A673 (cell line): ENCODE results near the gene BSN. TPM values are rescaled to one million over a fixed set of nuclear protein-coding genes. Genes with fewer than 3 reads are reported as not detected.

ENCODE experiments used
- BruUV-seq: library from RNA; stranded (reverse); fragments of 400-500 nt; replicated peaks from 2 replicates; lab custom pipeline; 2021; lab: Mats Ljungman, UMichigan
- CTCF ChIA-PET: fragments of 300-600 bp; sonication (Branson Sonifier 250); formaldehyde crosslinking; loops from one replicate; lab custom pipeline; 2022; ENCODE audit warnings: antibody characterized with exemption; lab: Charles Lee
- POLR2A ChIA-PET: fragments of 300-600 bp; sonication (Branson Sonifier 250); formaldehyde crosslinking; loops from one replicate; lab custom pipeline; 2022; ENCODE audit warnings: antibody characterized with exemption; ENCODE audit not compliant: low non-redundant PET; lab: Charles Lee
- DNase-seq: peaks from one replicate; pipeline ENCODE4 v3.0.0-alpha.2; 2015; ENCODE audit warnings: low spot score
- H3K27ac ChIP-seq: fragments of 200-600 bp; sonication (generic); 2 replicates; pipeline ENCODE4 v1.5.1; 2016; ENCODE audit warnings: mixed run types, low read depth, mild to moderate bottlenecking, mixed read lengths, antibody characterized with exemption, low read length; ENCODE audit not compliant: poor library complexity, severe bottlenecking
- H3K27me3 ChIP-seq: fragments of 200-600 bp; sonication (generic); replicated peaks from 2 replicates; pipeline ENCODE4 v1.6.1; 2017; ENCODE audit warnings: mixed run types, low read depth, mild to moderate bottlenecking, mixed read lengths, antibody characterized with exemption, low read length; ENCODE audit not compliant: insufficient read depth, poor library complexity
- H3K36me3 ChIP-seq: fragments of 200-600 bp; sonication (generic); 2 replicates; pipeline ENCODE4 v1.6.1; 2016; ENCODE audit warnings: mixed run types, mild to moderate bottlenecking, mixed read lengths, antibody characterized with exemption, low read length; ENCODE audit not compliant: insufficient read depth, poor library complexity, severe bottlenecking
- H3K4me1 ChIP-seq: fragments of 200-600 bp; sonication (generic); 2 replicates; pipeline ENCODE4 v1.6.1; 2017; ENCODE audit warnings: mixed run types, mild to moderate bottlenecking, mixed read lengths, antibody characterized with exemption, low read length; ENCODE audit not compliant: insufficient read depth, poor library complexity, severe bottlenecking
- H3K4me3 ChIP-seq: fragments of 200-600 bp; sonication (generic); 2 replicates; pipeline ENCODE4 v1.5.1; 2016; ENCODE audit warnings: low read depth, mixed run types, mild to moderate bottlenecking, mixed read lengths, low read length; ENCODE audit not compliant: poor library complexity, severe bottlenecking
- H3K9me3 ChIP-seq: fragments of 200-600 bp; sonication (generic); 2 replicates; pipeline ENCODE4 v1.6.1; 2016; ENCODE audit warnings: mixed run types, low read depth, mild to moderate bottlenecking, mixed read lengths, antibody characterized with exemption, low read length; ENCODE audit not compliant: poor library complexity, severe bottlenecking
- EZH2 ChIP-seq: fragments of 200-600 bp; sonication (generic); IDR thresholded peaks from 2 replicates; pipeline ENCODE4 v1.6.1; 2017; ENCODE audit warnings: borderline replicate concordance, low read depth, mild to moderate bottlenecking, mixed read lengths, antibody characterized with exemption, low read length; ENCODE audit not compliant: poor library complexity, severe bottlenecking
- intact Hi-C: fragments of 100-400 bp; cut with micrococcal nuclease; formaldehyde crosslinking; loops from one replicate; pipeline ENCODE4 v1.10.0; 2022; ENCODE audit not compliant: unreplicated experiment
- total RNA-seq: library from RNA; stranded (reverse); gene quantifications from 2 replicates; pipeline ENCODE4 v1.2.3, GENCODE V29; 2021
- TF ChIP-seq, protein P1 (sequence below): fragments of 300-800, 200-600 bp; sonication (generic); conservative IDR thresholded peaks from 2 replicates; pipeline ENCODE4 v1.5.1; 2017; ENCODE audit warnings: low read depth, mild to moderate bottlenecking, antibody characterized with exemption, low read length, moderate library complexity, mixed read lengths

BSN gene
- total RNA-seq, 1 experiment from 2014 or later, result 1.4 TPM

DNA sequence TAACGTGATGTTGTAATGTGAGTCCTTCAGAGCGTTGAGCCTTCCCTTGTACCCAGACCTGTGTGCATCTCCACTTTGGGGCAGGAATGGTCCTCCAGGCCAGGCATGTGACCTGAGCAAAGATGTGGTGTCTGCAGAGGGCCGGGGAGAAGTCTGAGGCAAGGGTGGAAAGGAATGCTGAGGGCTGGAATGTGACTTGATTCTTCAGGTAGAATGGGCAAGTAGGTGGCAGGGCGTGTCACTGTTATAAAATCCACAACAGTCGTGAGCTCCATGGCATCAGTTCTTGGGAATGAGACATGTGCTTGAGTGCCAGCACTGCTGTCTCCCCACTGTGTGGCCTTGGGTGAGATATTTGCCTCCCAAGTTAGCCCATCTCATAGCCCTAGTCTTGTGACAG, 24.0 kb upstream of the BSN start:
- no TSS peak for BruUV-seq
- H3K9me3 ChIP-seq, result no peaks in the 10 kb centered on the region
- no peaks in the 10 kb centered on the region for H3K27me3 ChIP-seq
- no peak for DNase-seq
- POLR2A ChIA-PET, result no interaction called here
- H3K36me3 ChIP-seq, result no peaks in the 10 kb centered on the region
- no peaks in the 10 kb centered on the region for H3K4me1 ChIP-seq
- H3K27ac ChIP-seq, result no peak overlapping the region
- intact Hi-C loops, result no loop called here
- CTCF ChIA-PET, result no interaction called here
- TF ChIP-seq EZH2, result no peak
- TF ChIP-seq, protein P1, sequence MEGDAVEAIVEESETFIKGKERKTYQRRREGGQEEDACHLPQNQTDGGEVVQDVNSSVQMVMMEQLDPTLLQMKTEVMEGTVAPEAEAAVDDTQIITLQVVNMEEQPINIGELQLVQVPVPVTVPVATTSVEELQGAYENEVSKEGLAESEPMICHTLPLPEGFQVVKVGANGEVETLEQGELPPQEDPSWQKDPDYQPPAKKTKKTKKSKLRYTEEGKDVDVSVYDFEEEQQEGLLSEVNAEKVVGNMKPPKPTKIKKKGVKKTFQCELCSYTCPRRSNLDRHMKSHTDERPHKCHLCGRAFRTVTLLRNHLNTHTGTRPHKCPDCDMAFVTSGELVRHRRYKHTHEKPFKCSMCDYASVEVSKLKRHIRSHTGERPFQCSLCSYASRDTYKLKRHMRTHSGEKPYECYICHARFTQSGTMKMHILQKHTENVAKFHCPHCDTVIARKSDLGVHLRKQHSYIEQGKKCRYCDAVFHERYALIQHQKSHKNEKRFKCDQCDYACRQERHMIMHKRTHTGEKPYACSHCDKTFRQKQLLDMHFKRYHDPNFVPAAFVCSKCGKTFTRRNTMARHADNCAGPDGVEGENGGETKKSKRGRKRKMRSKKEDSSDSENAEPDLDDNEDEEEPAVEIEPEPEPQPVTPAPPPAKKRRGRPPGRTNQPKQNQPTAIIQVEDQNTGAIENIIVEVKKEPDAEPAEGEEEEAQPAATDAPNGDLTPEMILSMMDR, result no peak
- no peak overlapping the region for H3K4me3 ChIP-seq

DNA sequence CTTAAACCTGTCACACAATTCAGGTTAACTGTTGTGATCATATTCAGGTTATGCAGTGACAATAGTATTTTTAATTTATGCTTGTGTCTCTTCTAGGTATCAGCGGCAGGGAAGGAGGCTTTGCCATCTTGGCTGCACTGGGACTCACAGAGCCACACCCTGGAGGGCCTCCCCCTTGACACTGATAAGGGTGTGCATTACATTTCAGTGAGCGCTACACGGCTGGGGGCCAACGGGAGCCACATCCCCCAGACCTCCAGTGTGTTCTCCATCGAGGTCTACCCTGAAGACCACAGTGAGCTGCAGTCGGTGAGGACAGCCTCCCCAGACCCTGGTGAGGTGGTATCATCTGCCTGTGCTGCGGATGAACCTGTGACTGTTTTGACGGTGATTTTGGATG, 23.6 kb upstream of the BSN start:
- no peak for DNase-seq
- Histone ChIP-seq H3K4me3 (no peak overlapping the region), H3K4me1 (no peaks in the 10 kb centered on the region), H3K27me3 (no peaks in the 10 kb centered on the region), H3K27ac (no peak overlapping the region), H3K9me3 (no peaks in the 10 kb centered on the region), H3K36me3 (no peaks in the 10 kb centered on the region)
- intact Hi-C loops, result no loop called here
- POLR2A ChIA-PET, result no interaction called here
- TF ChIP-seq EZH2, result no peak
- TF ChIP-seq, protein P1, result no peak
- no TSS peak for BruUV-seq
- CTCF ChIA-PET, result no interaction called here

DNA sequence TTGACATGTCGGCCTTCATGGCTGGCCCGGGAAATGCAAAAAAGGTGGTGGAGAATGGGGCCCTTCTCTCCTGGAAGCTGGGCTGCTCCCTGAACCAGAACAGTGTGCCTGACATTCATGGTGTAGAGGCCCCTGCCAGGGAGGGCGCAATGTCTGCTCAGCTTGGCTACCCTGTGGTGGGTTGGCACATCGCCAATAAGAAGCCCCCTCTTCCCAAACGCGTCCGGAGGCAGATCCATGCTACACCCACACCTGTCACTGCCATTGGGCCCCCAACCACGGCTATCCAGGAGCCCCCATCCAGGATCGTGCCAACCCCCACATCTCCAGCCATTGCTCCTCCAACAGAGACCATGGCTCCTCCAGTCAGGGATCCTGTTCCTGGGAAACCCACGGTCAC, 23.1 kb upstream of the BSN start:
- H3K4me3 ChIP-seq, result no peak overlapping the region
- POLR2A ChIA-PET, result no interaction called here
- CTCF ChIA-PET, result no interaction called here
- no peak for DNase-seq
- TF ChIP-seq, protein P1, result no peak
- no peak for TF ChIP-seq EZH2
- BruUV-seq, result no TSS peak
- H3K36me3 ChIP-seq, result no peaks in the 10 kb centered on the region
- H3K27ac ChIP-seq, result no peak overlapping the region
- H3K27me3 ChIP-seq, result no peaks in the 10 kb centered on the region
- H3K9me3 ChIP-seq, result no peaks in the 10 kb centered on the region
- H3K4me1 ChIP-seq, result no peaks in the 10 kb centered on the region
- intact Hi-C loops, result no loop called here
